ENCODE data around the gene NPAS3.
A peak's percentile ranks its signal among the peaks of the same experiment; 100 is the strongest.

Gene NPAS3

DNA sequence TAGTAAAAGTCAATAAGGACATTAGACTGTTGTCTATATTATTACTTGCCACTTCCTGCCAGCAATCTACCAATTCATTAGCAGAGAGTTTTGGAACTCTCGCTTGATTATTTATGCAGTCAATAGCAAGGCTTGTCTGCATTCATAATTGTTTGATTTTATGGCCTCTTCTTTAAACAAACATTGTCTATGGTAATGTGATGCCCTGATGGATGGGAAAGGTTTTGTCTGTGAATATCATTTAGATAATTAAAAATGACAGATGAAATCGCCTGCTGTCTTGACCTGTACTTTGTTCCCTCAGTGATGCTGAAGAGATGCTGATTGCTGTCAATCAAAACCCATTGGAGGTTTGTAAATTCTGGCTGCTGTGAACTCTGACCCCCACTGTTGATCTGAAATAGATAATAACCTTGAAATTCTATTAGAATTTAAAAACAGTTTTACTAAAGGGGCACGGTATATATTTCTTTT, 455.3 kb downstream of the NPAS3 start:
- no peak for DNase-seq

DNA sequence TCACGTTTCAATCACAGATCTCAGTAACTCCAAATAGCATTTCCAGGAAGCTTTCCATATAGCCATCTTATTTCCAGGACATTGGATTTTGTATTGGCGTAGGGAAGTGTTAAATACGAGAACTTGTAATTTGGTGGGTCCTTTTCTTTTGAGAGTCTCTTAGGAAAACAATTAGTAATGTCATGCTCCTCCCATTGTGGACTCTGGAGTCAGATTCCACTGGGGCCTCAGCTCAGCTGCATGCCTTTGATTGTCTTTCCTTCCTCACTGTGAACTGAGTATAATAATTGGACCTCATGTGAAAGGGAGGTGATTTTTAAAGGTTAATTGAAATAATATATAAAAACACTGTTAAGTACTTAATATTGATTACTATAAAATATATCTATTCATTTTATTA, 462.6 kb downstream of the NPAS3 start:
- DNase-seq = no peak

DNA sequence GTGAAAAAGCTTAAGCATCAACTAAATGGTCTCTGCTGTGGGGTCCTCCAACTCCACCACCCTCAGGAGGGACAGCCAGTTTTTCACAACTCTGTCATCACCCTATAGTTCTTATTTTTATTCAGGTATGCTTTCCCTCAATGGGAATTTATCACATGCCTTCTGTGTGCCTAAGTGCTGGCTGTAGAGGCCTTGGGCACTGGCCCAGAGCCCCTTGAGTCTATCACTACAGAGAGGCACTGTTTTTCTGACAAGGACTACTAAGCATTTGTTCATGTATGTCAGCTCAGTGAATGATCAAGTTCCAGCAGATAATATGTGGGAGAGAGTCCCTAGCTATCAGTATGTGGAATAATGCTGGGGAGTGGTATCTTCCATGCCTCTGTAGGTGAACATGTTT, 463.9 kb downstream of the NPAS3 start:
- no peak for DNase-seq

DNA sequence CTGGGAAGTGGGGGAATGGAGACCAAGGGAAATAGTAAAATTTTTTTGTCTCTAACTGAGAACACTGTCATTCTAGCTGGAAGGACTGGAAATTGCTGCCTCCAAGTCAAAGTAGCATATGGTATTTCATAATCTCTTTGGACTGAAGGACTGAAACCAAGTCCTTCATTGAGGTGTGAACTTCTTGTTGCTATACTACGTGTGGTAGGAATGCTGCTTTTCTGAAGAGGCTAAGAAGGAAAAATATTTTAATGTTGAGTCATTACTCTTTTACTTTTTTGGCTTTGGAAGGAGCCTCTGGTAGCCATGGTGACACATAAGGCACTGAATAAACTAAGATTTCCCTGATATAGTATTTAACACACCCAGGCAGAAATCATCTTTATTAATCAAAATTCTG, 465.4 kb downstream of the NPAS3 start:
- no peak for DNase-seq

DNA sequence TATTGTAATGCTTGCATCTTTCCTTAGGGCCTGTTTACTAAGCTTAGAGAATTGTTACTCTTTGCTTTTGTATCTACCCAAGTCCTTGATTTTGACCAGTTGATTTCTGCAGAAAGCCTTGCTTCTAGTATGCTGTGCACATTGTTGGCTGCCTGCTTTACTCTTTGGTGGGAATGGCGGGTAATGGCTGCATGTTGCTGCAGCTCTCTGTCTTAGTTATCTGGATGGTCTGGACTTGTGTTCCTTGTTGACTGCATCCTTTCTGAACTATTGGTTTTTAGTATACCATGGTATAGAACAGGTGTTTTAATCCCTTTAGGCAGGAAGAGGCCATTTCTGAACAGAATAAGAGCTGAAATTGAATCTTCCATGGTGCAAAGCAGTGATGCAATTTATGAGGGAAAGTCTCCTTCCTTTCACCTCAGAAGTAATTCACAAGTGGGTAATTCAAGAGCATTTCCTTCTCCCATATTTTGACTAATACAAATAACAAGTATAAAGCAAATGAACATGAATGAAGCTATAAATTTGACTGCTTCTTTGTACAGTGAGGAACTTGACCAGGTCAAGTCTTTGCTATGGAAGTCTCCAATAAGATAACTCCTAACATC, 466.4 kb downstream of the NPAS3 start:
- no peak for DNase-seq

DNA sequence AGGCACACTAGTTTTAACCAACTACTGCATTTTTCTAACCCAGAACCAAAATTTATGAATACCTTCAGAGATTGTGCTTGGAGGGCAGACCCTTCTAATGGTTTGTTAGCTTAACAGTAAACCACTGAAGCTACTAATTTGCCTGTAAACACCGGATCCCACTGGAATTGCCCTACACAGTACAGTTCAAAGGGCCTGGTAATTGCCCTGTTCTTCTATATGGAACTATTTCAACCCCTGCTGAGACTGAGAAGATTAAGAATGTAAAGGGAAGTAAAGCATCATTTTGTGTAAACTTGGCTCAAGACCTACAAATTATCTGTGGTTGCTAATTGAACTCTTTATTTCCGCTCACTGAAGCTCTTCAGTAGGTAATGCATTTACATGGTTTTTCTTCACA, 468.1 kb downstream of the NPAS3 start:
- DNase-seq = no peak

DNA sequence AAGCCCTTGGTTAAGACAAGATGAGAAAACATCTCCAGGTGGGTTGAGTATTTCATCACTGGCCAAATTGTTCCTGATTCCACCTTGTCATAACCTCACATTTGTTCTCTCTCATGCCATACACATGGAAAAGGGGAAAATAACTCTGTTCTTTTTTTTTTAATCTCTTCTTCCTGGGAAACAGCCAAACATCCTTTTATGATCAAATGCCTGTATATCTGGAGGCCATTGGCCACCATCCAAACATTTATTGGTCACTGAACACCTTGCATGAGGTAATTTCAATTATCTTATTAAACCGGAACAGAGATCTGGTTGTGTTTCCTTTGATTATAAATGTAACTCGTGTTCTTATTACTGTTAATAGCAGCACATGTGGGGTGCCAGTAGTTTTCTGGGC, 469.6 kb downstream of the NPAS3 start:
- DNase-seq = no peak

DNA sequence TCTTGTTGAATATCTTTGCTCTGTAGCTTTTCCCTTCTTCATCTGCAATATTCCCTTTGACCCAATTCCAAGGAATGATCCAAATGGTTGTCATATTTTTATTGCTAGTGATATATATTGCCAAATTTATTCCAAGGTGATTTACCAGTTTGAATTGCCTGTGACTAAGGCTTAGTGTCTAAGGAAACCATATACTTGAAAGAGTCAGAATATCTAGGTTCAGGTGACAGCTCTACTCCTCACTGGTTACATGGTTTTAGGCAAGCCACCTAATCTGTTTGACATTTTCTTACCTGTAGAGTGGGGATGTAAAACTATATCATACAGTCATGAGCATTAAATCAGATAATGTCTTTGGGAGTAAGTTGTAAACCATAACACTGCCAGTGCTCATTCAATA, 473.8 kb downstream of the NPAS3 start:
- DNase-seq = no peak

DNA sequence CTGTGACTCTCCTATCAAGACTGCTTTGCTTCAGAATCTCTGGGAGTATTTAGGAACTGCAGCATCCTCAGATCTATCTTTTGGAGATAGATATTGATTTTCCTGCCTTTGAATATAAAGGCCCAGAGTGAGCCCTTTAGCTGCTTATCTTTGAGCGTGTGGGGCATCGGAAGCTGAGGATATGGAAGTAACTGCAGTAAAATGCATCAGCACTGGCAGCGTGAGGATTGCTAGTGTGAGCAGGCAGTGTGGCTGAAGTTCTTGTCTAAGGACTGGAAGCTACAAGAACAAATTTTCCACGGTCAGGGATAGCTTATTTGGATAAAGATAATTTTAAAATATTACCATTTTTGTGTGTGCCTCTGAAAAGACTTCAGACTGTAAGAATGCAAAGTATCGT, 474.7 kb downstream of the NPAS3 start:
- no peak for DNase-seq

DNA sequence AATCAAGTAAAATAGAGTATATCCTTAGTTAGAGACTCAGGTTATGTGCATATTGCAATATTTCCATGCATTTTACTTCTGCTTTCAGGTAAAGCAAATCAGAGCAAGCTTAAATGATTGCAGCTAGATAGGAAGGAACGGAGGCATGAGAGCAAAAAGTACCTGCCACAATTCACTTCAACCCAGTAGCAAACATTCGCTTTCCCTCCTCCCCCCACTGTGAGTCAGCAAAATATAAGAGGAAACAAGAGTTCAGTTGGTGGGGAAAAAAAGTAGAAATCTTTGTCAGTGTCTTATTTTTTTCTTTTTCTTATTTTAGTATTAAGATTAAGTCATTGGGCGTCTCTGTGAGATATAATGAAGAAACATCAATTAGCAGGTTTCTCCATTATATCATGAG, 475.4 kb downstream of the NPAS3 start:
- DNase-seq = no peak

DNA sequence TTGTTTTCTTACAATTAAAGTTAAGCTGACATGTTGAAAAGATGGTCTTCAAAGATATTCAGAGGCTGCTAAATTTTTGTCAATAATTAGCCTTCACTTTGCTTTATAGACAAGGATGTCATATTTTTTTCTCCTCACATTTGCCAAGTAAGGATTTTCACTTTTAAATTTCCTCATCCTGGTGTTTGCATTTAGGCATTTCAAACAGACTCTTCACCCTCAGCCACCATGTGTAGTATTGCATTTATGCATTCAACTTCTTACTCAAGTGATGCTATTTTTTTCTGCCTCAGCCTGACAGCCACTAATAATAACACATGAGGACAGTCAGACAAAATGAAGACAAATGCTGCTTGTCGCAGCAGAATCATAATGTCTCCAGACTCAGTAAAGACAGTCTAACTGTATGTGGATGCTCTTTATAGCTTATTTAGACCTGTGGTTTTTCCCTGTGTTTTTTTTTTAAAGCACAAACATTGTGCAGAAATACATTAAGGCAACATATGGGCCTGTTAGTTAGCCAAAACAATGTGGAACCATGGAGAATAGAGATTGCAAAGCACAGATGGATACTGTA, 481.5 kb downstream of the NPAS3 start:
- no peak for DNase-seq

DNA sequence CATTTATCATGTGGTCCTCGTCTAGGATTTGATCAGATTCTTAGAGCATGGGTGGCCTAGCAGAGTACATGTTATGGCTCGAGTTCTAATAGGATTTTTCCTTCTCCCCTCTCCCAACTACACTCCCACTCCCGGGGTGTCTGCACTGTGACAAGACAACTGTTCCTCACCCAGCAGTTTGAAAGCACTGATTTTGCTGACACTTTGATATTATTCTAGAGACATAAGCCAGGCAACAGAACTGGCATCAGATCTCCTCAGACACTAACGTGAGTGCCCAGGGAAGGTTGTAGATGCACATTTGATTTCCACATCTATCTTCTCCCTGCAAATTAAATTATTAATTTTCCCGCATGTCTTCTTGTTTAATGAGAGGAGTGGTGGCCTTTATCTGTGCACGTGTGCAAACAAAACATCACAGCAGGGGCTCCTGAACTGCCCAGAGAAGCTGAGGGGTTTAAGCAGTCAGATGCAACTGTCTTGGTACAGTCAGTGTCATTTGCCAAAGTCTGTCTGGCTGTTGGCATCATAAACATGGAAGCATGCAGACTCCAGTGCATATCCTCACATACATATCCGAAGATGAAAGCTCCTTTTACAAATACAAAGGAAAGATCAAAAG, 491.8 kb downstream of the NPAS3 start:
- no peak for DNase-seq

DNA sequence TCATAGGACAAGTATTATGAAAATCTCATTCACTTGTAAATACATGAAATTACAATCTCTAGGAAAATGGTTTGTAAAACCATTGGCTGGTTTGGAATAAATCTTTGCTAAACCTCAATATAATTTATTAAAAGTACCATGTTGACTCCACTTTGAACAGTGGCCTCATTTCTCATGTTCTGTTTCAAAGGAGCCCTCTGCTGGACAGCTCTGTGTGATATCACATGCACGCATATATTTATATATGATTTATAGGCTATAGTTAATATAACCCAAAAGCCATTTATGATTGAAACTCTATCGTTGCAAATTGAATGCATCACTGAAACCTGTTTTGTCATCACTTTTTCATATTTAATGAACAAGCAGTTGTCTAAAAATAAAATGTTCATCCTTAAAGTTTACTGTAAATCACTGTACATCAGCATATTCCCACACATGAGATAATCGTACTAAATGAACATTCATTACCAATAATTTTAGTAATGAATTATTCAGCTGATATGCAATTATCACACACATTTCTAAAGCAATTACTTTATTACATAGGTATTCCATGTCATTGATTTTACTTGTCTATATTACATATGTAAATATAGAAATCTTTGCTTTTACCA, 493.8 kb downstream of the NPAS3 start:
- DNase-seq = peak; percentile 53

DNA sequence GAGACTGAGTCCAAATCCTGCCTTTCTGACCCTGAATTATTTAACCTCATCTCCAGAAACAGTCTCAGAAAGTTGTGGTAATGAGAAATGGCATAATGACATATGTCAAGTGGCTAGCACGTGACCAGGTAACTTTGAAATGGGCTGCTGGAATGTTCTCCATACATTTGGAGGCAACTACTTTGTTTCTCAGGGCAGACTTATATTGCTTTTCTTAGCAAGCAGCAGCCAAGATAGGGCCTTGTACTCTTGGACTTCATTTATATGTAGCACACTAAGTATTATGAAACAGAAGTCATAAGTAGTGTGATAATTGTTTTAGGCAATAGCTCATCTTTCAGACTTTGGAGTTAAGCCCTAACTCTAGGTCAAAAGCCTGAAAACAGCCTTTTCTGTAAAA, 494.7 kb downstream of the NPAS3 start:
- DNase-seq = no peak

DNA sequence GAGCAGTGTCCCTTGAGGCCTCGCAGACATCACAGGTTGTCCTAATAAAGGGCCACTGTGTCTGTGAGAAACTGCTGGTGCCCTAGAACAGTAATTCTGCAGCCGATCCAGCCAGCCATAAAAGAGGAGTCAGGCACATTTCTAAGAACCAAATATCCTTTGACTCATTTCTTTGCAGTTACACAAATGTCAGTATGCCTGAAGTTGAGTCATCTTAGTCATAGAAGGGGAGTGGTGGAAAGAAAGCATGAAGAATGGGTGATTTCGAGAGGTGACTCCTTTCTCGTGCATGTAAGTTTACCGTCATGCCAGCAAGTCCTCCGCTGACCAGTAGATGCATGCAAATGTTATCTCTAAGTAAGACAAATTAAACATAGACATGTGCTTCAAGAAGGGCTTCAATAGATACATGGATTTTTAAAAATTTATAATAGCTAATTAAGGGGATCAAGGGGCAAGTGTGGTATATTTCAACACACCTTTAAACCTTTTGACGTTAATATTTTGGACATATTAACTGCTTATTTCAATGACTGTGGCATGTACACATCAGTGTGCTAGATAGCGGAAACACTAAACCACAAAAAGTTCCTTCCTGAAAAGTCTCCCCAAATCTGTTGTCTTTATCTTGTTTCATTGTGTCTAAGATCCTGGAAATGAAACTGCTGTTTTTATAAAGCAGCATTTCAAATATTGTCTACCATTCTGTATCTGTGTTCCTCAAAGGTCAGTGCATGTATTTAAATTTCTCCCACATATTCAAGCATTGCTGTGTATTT, 497.4 kb downstream of the NPAS3 start:
- no peak for DNase-seq

DNA sequence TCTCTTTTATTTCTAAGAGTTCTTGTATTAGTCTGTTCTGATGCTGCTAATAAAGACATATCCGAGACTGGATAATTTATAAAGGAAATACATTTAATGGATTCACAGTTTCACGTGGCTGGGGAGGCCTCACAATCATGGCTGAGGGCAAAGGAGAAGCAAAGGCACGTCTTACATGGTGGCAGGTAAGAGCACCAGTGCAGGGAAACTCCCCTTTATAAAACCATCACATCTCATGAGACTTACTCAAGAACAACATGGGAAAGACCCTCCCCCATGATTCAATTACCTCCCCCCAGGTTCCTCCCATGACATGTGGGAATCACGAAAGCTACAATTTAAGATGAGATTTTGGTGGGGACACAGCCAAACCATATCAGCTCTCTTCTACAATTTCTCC, 503.0 kb downstream of the NPAS3 start:
- DNase-seq = no peak

DNA sequence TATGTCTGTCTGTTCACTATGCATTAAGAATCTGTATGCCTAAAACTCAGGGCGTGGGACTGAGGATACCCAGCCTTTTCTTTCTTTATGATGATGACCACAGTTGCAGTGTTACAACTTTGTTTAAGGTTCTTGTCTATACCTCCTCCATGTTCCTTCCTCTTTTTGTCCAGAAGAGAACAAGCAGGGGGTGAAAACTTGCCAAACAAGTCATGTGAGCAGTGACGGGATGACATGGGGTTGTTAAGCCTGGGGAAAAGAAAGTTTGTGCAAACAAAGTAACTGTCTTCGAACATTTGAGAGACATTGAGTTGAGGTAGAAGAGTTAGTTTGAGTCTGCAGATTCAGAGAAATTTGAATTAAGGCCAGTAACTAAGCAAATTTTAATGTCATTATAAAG, 505.5 kb downstream of the NPAS3 start:
- DNase-seq = no peak

DNA sequence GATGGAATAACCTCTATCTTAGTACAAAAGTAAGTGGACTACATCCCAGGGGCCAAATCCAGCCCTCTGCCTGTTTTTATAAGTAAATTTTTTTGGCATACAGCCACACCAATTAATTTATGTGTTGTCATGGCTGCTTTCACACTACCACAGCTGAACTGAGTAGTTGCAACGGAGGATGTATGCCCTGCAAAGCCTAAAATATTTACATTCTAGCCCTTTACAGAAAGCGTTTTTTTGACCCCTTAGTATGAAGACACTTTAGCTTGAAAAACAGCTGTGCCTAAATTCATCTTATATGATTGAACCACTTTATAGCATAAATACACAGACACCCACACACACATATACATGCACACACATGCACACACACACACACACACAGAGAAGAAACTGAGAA, 510.6 kb downstream of the NPAS3 start:
- no peak for DNase-seq

DNA sequence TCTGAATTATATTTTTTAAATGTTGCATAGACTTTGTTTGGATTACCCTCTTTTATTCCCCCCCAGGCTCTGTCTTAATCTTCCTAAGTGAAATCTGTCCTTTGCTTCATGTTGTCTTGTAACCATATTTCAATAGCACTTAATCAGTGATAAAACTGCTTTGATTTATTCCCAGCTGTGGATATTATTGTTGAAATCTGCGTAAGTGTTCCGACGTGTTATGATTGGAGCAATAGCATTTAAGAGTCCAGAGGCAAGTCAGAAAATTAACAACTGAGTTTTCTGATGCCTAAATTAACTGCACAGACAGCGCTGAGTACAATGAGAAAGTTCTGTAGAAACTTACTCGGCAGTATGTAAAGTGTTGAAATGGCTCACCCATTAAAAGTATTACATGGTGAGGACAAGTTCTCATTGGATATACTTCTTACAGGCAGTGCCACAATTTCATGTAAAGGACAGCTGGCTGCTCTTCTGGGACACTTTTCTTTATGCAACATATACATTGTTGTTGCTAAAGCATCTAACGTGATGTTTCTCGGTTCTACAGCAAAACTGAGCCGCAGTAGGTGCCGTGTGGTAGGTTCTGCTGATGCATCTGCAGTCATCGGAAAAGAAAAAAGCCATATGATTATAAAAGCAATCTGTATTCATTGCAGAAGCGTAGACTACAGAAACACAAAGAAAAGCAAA, 511.2 kb downstream of the NPAS3 start:
- no peak for DNase-seq

DNA sequence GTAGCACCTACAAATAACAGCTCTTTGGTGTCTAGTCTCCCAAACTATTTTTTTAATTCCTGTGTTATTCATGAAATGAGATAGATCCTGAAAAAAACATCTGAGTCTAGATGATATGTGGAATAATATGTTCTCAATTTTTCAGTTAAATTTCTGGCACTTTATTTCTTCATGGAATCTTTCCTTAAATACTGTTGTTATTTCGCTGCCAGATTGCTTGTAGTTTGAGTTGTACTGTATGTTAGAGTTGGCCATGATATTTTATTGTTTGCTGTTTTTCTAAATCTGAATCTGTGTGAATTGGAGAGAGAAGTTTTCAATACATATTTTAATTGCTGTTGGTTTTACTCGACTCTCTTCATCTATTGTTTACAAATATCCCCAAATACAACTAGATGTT, 511.7 kb downstream of the NPAS3 start:
- no peak for DNase-seq

DNA sequence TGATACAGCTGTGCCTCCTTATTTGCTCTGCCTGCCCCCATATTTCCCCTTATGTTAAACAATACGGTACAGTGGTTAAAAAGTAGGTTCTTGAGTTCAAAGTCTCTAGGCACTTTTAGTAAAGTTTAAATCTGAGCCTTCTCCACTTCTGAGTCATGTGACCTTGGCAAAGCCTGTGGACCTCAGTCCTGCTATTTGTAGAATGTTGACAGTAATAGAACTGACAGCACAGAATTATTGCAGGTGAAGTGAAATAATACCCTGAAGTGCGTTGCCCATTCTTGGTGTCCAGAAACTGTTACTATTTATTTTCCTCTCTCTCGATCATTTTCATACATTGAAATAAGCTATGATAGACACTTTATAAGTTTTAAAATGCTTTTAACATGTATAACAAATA, 512.5 kb downstream of the NPAS3 start:
- DNase-seq = no peak

DNA sequence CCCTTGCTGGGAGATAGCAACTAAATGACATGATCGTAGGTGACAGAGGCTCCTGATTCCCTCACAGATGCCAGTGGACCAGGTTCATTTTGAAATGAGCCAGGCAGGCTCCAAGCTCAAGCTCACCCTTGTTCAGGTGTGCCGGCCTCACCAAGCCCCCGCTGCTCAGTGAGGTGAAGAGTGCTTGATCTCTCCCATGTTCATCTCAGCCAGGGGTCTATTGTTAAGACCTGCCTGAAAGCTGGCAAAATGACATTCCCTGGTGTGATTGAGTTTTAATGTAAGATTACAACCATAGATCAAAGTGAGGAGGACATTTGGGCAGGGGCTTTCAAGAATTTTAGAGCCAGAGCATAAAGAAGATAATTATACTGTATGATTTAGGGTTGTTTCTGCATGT, 514.3 kb downstream of the NPAS3 start:
- no peak for DNase-seq

DNA sequence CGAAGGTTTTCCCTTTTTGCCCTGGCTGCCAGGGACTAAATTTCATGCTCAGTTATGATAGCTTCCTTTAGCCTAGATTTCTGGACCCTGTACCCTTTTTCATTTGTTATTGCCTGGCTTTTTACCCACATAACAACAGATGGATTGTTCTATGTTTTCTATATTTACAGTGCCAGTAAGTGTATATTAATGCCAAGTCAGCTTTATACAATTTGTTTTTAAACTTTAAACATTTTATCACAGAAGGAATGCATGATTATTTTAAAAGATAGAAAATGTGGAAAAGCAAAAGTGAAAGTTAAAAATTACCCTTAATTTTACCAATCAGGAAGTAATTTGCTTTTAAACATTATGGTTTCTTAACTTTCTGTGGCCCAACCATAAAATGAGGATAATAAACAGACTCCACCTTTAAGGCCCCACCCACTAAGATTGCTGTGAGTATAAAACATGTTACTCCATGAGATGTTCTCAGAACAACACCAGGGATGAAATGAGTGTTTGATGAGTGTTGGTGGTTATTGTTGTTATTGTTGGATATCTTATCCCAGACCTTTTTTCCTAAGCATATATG, 515.4 kb downstream of the NPAS3 start:
- no peak for DNase-seq
